ENCODE data around the gene ITGB1BP1.

ITGB1BP1 gene, protein sequence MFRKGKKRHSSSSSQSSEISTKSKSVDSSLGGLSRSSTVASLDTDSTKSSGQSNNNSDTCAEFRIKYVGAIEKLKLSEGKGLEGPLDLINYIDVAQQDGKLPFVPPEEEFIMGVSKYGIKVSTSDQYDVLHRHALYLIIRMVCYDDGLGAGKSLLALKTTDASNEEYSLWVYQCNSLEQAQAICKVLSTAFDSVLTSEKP

DNA sequence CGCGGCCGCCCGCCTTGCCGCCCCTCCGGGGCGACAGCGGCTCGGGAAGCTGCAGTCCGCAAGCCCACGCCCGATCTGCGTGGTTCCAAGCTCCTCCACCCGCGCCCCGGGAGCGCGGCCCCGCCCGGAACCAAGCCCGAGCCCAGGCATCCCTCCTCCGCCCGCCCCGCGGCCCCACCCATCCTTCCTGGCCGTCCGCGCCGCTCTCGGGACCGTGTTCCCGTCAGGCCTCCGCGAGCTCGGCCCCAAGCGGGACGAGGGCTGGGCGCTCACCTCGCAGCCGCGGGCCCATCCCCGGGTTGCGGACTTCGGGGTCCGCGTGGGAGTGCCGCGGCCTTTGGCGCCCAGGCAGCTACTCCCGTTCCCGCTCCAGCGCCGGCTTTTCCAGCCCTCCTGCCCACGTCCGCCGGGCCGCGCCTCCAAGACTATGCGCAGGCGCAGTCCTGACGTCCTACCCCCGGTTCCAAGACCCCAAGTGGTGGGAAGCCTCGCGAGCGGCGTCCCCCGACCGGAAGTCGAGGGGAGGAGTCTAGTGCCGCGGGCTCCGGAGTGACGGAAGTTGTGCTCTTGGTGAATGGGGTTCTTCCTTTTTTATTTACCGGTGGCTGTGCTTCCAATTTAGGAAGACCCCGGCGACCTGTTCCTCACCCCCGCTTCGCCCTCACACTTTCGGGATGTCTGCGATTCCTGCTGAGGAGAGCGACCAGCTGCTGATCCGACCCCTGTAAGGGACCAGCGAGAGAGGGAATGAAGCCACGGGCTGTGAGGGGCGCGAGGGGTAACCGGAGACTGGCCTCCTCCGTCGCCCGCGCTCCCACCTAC is at the start of gene ITGB1BP1, which contains the start of gene CPSF3:
Gene ITGB1BP1, minus strand, starts transcription at position 429 of the 822 bp plus-strand sequence. CDS start 4,831 bp downstream, outside the sequence.
Gene CPSF3, plus strand, starts transcription at position 555 of the 822 bp plus-strand sequence. Its CDS starts 120 bp downstream, at position 675.
- peak; percentile 99 for DNase-seq (ENCODE audit: low read depth)
- peak within 1 kb of the TSS; percentile 98 for H3K4me3 ChIP-seq (ENCODE audit: low read depth, low read length)
- TF ChIP-seq, protein P1, sequence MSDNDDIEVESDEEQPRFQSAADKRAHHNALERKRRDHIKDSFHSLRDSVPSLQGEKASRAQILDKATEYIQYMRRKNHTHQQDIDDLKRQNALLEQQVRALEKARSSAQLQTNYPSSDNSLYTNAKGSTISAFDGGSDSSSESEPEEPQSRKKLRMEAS (IDR thresholded peaks at IDR 0.05; ENCODE audit: low read depth, low read length), result peak; percentile 0; the same call in 1 of the 2 replicates
- TF ChIP-seq MYC (IDR thresholded peaks at IDR 0.05; ENCODE audit: low read depth, low read length) (peak; percentile 61; the same call in 1 of the 2 replicates), POLR2A (IDR thresholded peaks at IDR 0.05; ENCODE audit: extremely low read depth, insufficient read length) (peak; percentile 57)
- TF ChIP-seq, protein P2, sequence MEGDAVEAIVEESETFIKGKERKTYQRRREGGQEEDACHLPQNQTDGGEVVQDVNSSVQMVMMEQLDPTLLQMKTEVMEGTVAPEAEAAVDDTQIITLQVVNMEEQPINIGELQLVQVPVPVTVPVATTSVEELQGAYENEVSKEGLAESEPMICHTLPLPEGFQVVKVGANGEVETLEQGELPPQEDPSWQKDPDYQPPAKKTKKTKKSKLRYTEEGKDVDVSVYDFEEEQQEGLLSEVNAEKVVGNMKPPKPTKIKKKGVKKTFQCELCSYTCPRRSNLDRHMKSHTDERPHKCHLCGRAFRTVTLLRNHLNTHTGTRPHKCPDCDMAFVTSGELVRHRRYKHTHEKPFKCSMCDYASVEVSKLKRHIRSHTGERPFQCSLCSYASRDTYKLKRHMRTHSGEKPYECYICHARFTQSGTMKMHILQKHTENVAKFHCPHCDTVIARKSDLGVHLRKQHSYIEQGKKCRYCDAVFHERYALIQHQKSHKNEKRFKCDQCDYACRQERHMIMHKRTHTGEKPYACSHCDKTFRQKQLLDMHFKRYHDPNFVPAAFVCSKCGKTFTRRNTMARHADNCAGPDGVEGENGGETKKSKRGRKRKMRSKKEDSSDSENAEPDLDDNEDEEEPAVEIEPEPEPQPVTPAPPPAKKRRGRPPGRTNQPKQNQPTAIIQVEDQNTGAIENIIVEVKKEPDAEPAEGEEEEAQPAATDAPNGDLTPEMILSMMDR (IDR thresholded peaks at IDR 0.05; ENCODE audit: low read depth, low read length), result no peak

DNA sequence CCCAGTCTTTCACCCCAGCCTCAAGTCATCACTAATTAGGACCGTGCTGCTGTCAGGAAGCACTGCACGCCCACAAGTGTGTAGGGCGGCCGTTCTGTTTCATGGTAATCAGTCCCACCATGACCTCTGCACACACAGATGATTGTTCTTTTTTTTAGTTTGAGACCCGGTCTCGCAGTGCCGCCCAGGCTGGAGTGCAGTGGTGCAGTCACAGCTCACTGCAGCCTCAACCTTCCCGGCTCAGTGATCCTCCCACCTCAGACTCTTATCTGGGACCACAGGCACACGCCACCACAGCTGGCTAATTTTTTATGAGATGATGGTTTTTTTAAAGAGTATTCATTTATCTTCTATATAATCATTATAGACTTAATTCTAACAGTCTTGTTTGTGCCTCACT is 49.2 kb upstream of the ITGB1BP1 start:
- TF ChIP-seq POLR2A (IDR thresholded peaks at IDR 0.05; ENCODE audit: extremely low read depth, insufficient read length) (no peak), MYC (IDR thresholded peaks at IDR 0.05; ENCODE audit: low read depth, low read length) (no peak)
- TF ChIP-seq, protein P1 (IDR thresholded peaks at IDR 0.05; ENCODE audit: low read depth, low read length), result no peak
- TF ChIP-seq, protein P2 (IDR thresholded peaks at IDR 0.05; ENCODE audit: low read depth, low read length), result no peak
- no peak for DNase-seq (ENCODE audit: low read depth)
- H3K4me3 ChIP-seq (ENCODE audit: low read depth, low read length), result no peak overlapping the region

DNA sequence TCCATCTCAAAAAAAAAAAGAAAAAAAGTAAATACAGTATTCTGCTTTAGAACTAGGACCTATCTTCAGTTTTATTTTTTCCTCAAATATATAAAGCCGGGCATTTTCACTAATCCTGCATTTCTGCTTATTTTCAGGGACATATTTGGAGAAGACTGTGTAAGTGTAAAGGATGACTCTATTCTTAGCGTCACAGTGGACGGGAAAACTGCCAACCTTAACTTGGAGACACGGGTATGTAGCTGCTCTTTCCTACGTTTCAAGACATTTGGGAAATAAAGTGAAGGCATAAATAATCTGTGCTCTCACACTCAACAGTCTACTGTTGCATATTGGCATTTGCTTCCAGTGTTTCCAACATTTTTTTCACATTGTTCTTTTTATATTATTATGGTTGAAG is 47.9 kb upstream of the ITGB1BP1 start:
- no peak overlapping the region for H3K4me3 ChIP-seq (ENCODE audit: low read depth, low read length)
- no peak for DNase-seq (ENCODE audit: low read depth)
- TF ChIP-seq, protein P2 (IDR thresholded peaks at IDR 0.05; ENCODE audit: low read depth, low read length), result no peak
- TF ChIP-seq POLR2A (IDR thresholded peaks at IDR 0.05; ENCODE audit: extremely low read depth, insufficient read length) (no peak), MYC (IDR thresholded peaks at IDR 0.05; ENCODE audit: low read depth, low read length) (no peak)
- TF ChIP-seq, protein P1 (IDR thresholded peaks at IDR 0.05; ENCODE audit: low read depth, low read length), result no peak

DNA sequence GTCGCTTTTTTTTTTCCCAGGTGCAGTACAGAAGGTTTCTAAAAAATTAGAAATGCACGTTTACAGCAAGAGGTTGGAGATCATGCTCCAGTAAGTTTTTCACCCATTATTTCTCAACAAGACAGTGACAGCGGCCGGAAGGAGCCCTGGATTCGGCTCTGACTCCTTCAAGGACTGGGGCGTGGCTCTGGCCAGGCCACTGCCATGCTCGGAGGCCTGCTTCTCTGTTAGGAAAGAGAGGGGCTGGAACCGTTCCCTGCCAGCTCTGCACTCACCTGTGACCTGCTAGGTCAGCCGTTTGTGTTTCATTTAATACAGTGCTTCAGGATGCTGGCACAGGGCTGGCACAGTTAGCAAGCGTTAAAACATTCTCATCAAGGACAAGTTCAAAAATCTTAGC is 44.4 kb upstream of the ITGB1BP1 start:
- DNase-seq (ENCODE audit: low read depth), result no peak

DNA sequence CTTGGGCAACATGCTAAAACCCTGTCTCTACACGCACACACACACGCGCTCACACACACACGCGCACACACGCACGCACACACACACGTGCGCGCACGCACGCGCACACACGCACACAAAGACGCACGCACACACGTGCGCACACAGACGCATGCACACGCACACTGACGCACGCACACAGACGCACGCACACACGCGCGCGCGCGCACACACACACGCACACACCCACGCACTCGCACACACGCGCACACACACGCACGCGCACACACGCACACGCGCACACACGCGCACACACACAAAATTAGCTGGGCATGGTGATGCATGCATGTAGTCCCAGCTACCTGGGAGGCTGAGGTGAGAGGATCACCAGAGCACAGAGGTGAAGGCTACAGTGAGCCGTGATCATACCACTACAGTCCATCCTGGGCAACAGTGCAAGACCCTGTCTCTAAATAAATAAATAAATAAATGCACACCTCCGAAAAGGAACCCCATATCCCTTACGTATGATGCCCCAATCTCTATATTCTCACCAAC is 42.9 kb upstream of the ITGB1BP1 start:
- TF ChIP-seq POLR2A (IDR thresholded peaks at IDR 0.05; ENCODE audit: extremely low read depth, insufficient read length) (no peak), MYC (IDR thresholded peaks at IDR 0.05; ENCODE audit: low read depth, low read length) (no peak)
- TF ChIP-seq, protein P1 (IDR thresholded peaks at IDR 0.05; ENCODE audit: low read depth, low read length), result no peak
- TF ChIP-seq, protein P2 (IDR thresholded peaks at IDR 0.05; ENCODE audit: low read depth, low read length), result no peak
- no peak for DNase-seq (ENCODE audit: low read depth)
- H3K4me3 ChIP-seq (ENCODE audit: low read depth, low read length), result no peak overlapping the region

More for the DNA sequence above, 44.4 kb upstream of the ITGB1BP1 start:
- TF ChIP-seq POLR2A (IDR thresholded peaks at IDR 0.05; ENCODE audit: extremely low read depth, insufficient read length), result no peak
- no peak for TF ChIP-seq MYC (IDR thresholded peaks at IDR 0.05; ENCODE audit: low read depth, low read length)
- TF ChIP-seq, protein P1 (IDR thresholded peaks at IDR 0.05; ENCODE audit: low read depth, low read length), result no peak
- TF ChIP-seq, protein P2 (IDR thresholded peaks at IDR 0.05; ENCODE audit: low read depth, low read length), result no peak
- no peak overlapping the region for H3K4me3 ChIP-seq (ENCODE audit: low read depth, low read length)
